HEK293T (cell line): Measurements from ENCODE around the gene BGN.

Experiments
- CTCF ChIA-PET: fragments of 350-600 bp; formaldehyde crosslinking; extraction: SDS; loops from one replicate; lab custom pipeline; 2021; ENCODE audit warnings: antibody characterized with exemption, inconsistent platforms; lab: Yijun Ruan, JAX
- POLR2A ChIA-PET: fragments of 350-600 bp; formaldehyde crosslinking; extraction: SDS; loops from one replicate; lab custom pipeline; 2020; ENCODE audit warnings: antibody characterized with exemption, inconsistent platforms; lab: Yijun Ruan, JAX
- DNase-seq: peaks from one replicate; pipeline ENCODE4 v3.0.0; 2012; ENCODE audit warnings: mixed read lengths; ENCODE audit errors: extremely low spot score
- ARNT ChIP-seq: fragments of 450-650 bp; IDR thresholded peaks from 2 replicates; pipeline ENCODE4 v1.6.1; 2017; ENCODE audit warnings: mild to moderate bottlenecking
- BHLHE40 ChIP-seq: fragments of 450-650 bp; IDR thresholded peaks from 2 replicates; pipeline ENCODE4 v1.6.1; 2016; ENCODE audit warnings: mild to moderate bottlenecking, moderate library complexity, borderline replicate concordance
- CTBP1 ChIP-seq: fragments of 450-650 bp; IDR thresholded peaks from 2 replicates; pipeline ENCODE4 v1.6.1; 2016; ENCODE audit warnings: borderline replicate concordance
- ELF4 ChIP-seq: fragments of 450-650 bp; IDR thresholded peaks from 2 replicates; pipeline ENCODE4 v1.6.1; 2017; ENCODE audit warnings: antibody characterized with exemption
- FOXA1 ChIP-seq: fragments of 450-650 bp; IDR thresholded peaks from 2 replicates; pipeline ENCODE4 v1.6.1; 2016; ENCODE audit warnings: mild to moderate bottlenecking
- FOXK2 ChIP-seq: fragments of 450-650 bp; IDR thresholded peaks from 2 replicates; pipeline ENCODE4 v1.6.1; 2016; ENCODE audit warnings: mild to moderate bottlenecking
- FOXM1 ChIP-seq: fragments of 450-650 bp; IDR thresholded peaks from 2 replicates; pipeline ENCODE4 v1.6.1; 2017; ENCODE audit warnings: mild to moderate bottlenecking, borderline replicate concordance
- HDGF ChIP-seq: fragments of 450-650 bp; IDR thresholded peaks from 2 replicates; pipeline ENCODE4 v1.6.1; 2017; ENCODE audit warnings: antibody characterized with exemption, borderline replicate concordance
- L3MBTL2 ChIP-seq: fragments of 450-650 bp; conservative IDR thresholded peaks from 2 replicates; pipeline ENCODE4 v1.6.1; 2016; ENCODE audit warnings: mild to moderate bottlenecking
- LEF1 ChIP-seq: fragments of 450-650 bp; IDR thresholded peaks from 2 replicates; pipeline ENCODE4 v1.6.1; 2017; ENCODE audit warnings: mild to moderate bottlenecking, borderline replicate concordance
- NFRKB ChIP-seq: fragments of 450-650 bp; IDR thresholded peaks from 2 replicates; pipeline ENCODE4 v1.6.1; 2016; ENCODE audit warnings: mild to moderate bottlenecking, moderate library complexity
- SP1 ChIP-seq: fragments of 450-650 bp; IDR thresholded peaks from 2 replicates; pipeline ENCODE4 v1.6.1; 2017
- SUZ12 ChIP-seq: fragments of 450-650 bp; IDR thresholded peaks from 2 replicates; pipeline ENCODE4 v1.6.1; 2016; ENCODE audit warnings: mild to moderate bottlenecking
- TARDBP ChIP-seq: fragments of 450-650 bp; IDR thresholded peaks from 2 replicates; pipeline ENCODE4 v1.6.1; 2016
- ZNF384 ChIP-seq: fragments of 450-650 bp; IDR thresholded peaks from 2 replicates; pipeline ENCODE4 v1.6.1; 2016
- TF ChIP-seq, protein P1 (sequence below): fragments of 450-650 bp; IDR thresholded peaks from 2 replicates; pipeline ENCODE4 v1.6.1; 2016

Gene BGN

DNA sequence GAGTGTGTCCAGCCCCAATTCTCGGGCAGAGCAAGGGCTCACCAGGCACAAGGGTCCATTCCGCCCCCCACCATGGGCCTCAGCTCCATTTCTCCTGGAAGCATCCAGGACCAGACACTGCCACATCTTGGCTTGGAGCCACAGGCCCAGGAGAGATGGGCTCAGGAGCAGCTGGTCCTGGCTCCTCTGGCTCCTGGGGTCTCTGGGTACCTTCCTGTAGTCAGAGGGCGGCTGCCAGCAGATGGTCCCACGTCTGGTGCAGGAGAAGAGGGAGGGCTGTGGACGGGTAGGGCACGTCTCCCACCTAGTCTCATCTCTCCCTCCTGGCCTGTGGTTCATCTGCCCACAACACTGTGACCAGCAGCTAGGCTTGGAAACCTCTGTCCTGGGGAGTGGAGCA is 30.7 kb downstream of the BGN start:
- CTCF ChIA-PET: no interaction called here
- no peak for TF ChIP-seq ZNF384
- TF ChIP-seq SP1: no peak
- TF ChIP-seq L3MBTL2: no peak
- TF ChIP-seq, protein P1, sequence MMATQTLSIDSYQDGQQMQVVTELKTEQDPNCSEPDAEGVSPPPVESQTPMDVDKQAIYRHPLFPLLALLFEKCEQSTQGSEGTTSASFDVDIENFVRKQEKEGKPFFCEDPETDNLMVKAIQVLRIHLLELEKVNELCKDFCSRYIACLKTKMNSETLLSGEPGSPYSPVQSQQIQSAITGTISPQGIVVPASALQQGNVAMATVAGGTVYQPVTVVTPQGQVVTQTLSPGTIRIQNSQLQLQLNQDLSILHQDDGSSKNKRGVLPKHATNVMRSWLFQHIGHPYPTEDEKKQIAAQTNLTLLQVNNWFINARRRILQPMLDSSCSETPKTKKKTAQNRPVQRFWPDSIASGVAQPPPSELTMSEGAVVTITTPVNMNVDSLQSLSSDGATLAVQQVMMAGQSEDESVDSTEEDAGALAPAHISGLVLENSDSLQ: no peak
- no peak for TF ChIP-seq HDGF
- TF ChIP-seq ARNT: no peak
- no peak for TF ChIP-seq LEF1
- no peak for TF ChIP-seq BHLHE40
- no peak for TF ChIP-seq SUZ12
- TF ChIP-seq ELF4: no peak
- no peak for TF ChIP-seq FOXM1
- TF ChIP-seq FOXK2: no peak
- no peak for TF ChIP-seq TARDBP
- no peak for TF ChIP-seq NFRKB
- TF ChIP-seq CTBP1: no peak
- no peak for TF ChIP-seq FOXA1
- no peak for DNase-seq
- POLR2A ChIA-PET: no interaction called here

DNA sequence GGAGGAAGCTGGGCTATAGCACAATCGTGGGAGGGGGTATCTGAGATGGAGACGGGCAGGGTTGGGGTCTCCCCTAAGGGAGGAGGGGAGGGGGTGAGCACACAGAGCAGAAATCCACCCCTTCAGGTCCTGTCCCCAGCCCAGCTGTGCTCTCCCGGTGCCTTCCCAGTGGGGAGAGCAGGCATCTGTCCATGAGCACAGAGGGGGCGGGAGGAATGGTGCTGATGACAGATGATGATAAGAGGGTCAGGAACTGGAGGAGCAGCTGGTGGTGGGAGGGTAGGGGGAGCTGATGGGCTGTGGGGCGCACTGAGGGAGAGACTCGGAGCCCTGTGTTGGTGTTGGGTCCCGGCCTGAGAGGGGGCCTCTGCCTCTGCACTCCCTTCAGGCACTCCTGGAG is 31.3 kb downstream of the BGN start:
- no peak for DNase-seq
- ChIA-PET POLR2A (no interaction called here), CTCF (interaction anchor here (1.7 kb wide), 1 partner anchor 13 kb away, joined by 7 read pairs; no protein-coding TSS in a partner anchor)
- no peak for TF ChIP-seq HDGF
- TF ChIP-seq LEF1: no peak
- TF ChIP-seq ARNT: no peak
- no peak for TF ChIP-seq SUZ12
- TF ChIP-seq, protein P1: no peak
- TF ChIP-seq BHLHE40: no peak
- TF ChIP-seq FOXA1: no peak
- no peak for TF ChIP-seq ZNF384
- no peak for TF ChIP-seq TARDBP

DNA sequence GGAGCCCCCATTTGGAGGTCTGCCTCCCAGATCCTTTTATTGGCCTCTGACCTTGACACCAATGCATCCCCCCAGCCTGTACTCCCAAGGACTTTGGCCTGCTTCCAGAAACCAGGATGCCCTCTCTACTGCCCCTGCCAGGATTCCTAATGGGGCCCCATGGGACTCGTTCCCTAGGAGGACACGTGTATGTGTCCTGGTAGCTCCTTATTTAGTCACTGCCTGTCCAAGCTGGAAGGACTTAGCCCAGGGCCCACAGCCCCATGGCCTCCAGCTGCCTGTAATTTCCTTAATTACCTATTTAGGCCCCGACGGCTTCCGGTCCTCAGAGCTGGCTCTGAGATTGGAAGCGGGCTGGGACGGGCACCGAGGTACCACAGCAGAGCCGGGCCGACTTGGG is 32.0 kb downstream of the BGN start:
- no peak for DNase-seq
- TF ChIP-seq HDGF: no peak
- TF ChIP-seq ELF4: no peak
- TF ChIP-seq FOXA1: no peak
- TF ChIP-seq LEF1: no peak
- TF ChIP-seq FOXM1: no peak
- no peak for TF ChIP-seq FOXK2
- TF ChIP-seq ZNF384: no peak
- no peak for TF ChIP-seq BHLHE40
- no peak for TF ChIP-seq TARDBP
- TF ChIP-seq NFRKB: no peak
- no peak for TF ChIP-seq SUZ12
- TF ChIP-seq, protein P1: no peak
- TF ChIP-seq L3MBTL2: no peak
- POLR2A ChIA-PET: no interaction called here

DNA sequence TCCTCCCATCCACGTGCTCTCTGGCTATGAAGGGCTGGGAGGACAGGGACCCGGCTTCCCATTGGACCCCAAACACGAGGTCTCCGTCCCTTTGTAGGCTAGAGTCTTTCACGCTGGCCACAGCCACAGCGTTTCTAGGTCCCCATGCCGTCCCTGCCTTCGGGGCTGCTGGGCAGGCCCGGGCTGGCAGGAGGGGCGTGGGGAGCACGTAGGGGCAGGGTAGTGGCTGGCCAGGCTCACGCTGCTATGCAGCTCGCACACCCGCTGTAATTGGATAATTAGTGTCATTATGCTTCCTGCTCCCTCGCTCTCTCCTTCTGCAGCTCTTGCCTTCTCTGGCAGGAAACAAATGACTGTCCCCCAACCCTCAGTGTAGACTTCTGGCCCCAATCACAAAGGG is 32.4 kb downstream of the BGN start:
- ChIA-PET CTCF (interaction anchor here (1.7 kb wide), 2 partner anchors 12 kb away, joined by 4 to 7 read pairs; no protein-coding TSS in a partner anchor), POLR2A (no interaction called here)
- TF ChIP-seq ARNT (no peak), HDGF (0 out of 2 replicates have a peak, but pooled peaks have one; percentile 30), ELF4 (no peak), SP1 (no peak), TARDBP (no peak)
- no peak for DNase-seq

More for the DNA sequence above, 32.0 kb downstream of the BGN start:
- CTCF ChIA-PET: interaction anchor here (1.7 kb wide), 2 partner anchors 12 kb away, joined by 4 to 7 read pairs; no protein-coding TSS in a partner anchor

DNA sequence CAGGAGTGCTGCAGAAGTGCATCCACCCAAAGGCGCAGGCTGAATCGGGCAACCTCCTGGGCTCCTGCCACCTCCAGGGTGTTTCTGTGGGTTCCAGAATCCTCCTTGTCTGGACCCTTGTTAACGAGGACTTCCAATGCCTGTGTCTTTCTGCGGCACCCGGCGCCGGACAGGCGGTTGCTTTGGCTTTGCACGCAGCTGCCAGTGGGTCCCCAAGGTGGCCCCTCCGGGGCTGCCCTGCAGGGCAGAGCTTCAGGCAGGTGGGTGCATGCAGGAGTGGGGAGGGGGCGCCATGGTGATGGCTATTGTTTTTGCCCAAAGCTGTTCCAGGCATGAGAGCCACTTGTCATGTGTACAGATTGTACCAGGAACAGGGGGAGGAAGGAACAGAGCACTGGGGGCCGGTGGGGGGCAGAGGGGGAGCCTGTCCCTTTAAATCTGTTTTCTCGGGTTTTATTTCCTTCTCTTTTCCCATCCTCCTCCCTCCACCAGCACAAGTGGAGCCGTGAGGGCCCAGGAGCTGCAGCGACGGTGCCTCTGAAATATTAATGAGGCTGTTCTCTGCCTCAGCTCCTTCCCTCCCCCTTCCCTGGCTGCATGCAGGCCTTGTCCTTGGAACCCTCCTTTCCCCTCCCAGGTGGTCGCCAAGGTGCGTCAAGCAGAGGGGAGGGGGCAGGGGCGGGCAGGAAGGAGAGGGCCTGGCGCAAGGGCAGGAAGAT is 35.8 kb downstream of the BGN start:
- ChIA-PET POLR2A (no interaction called here), CTCF (no interaction called here)
- no peak for DNase-seq
- TF ChIP-seq HDGF (no peak), FOXM1 (no peak), ARNT (no peak), SUZ12 (no peak), L3MBTL2 (no peak), BHLHE40 (no peak), TARDBP (no peak), NFRKB (no peak), FOXK2 (no peak), ZNF384 (no peak), FOXA1 (no peak)

DNA sequence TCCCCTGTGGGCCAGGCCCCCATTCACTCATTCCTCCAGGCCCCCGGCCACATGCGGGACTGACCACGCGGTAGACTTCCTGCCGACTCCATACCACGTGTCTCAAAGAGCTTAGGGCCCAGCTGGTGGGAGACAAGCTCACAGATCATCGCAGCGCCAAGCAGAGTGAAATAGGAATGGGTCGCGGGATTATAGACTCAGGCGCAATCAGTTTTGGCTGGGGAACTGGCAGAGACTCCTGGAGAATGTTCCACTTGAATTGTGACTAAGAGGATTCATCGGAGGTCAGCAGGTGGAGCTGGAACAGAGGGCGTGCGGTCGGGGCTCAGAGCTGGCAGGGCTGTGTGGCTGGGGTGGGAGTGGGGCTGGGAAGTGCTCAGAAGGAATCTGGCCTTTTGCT is 38.3 kb downstream of the BGN start:
- DNase-seq: no peak
- ChIA-PET POLR2A (no interaction called here), CTCF (no interaction called here)
- TF ChIP-seq CTBP1 (no peak), FOXA1 (no peak), HDGF (no peak), FOXK2 (no peak), LEF1 (no peak), ELF4 (no peak), ZNF384 (no peak), SP1 (no peak), NFRKB (no peak), FOXM1 (no peak), ARNT (no peak), L3MBTL2 (no peak), BHLHE40 (no peak)
- TF ChIP-seq, protein P1: no peak
